Mononuclear cell (primary cell): ENCODE results near the gene RPL28. TPM values are rescaled to one million over a fixed set of nuclear protein-coding genes. Genes with fewer than 3 reads are reported as not detected.

Source experiments
- H3K27me3 ChIP-seq: 2 replicates; pipeline ENCODE4 v1.6.0; 2011; ENCODE audit warnings: low read length, control low read depth; ENCODE audit not compliant: insufficient read depth
- H3K4me1 ChIP-seq: 2 replicates; pipeline ENCODE4 v1.5.1; 2011; ENCODE audit warnings: mild to moderate bottlenecking, low read length, control low read depth; ENCODE audit not compliant: insufficient read depth
- H3K4me3 ChIP-seq: 2 replicates; pipeline ENCODE4 v1.5.1; 2011; ENCODE audit warnings: mild to moderate bottlenecking, low read length, moderate library complexity
- H3K9me3 ChIP-seq: 2 replicates; pipeline ENCODE4 v1.5.1; 2011; ENCODE audit warnings: low read depth, mild to moderate bottlenecking, control low read depth, low read length
- total RNA-seq: library from RNA; depleted of rRNA; stranded (reverse); fragments of >200 nt; gene quantifications from one replicate; pipeline ENCODE4 v1.2.3, GENCODE V29; 2012

The RPL28 gene
- total RNA-seq, 1 donor: 605 TPM

- H3K4me3 ChIP-seq: no peak within 1 kb of the TSS
- no peaks in the 10 kb centered on the region for H3K27me3 ChIP-seq
- H3K4me1 ChIP-seq: no peaks in the 10 kb centered on the region
- no peaks in the 10 kb centered on the region for H3K9me3 ChIP-seq
Observed at GRCh38 chr19:55362990-55363716, 22.6 kb upstream of the RPL28 start, which contains the start of gene GARIN5B. Gene GARIN5B, minus strand, starts transcription at chr19:55363260. Its CDS starts 194 bp downstream, at chr19:55363066.

- Histone ChIP-seq H3K4me1 (peaks cover 6% of the 10 kb centered on the region), H3K9me3 (no peaks in the 10 kb centered on the region), H3K4me3 (no peak overlapping the region), H3K27me3 (peaks cover 14% of the 10 kb centered on the region)
Observed at GRCh38 chr19:55365245-55365644, 20.5 kb upstream of the RPL28 start.

GRCh38 chr19:55365964-55366363 lies 19.8 kb upstream of the RPL28 start:
- Histone ChIP-seq H3K4me1 (peaks cover 6% of the 10 kb centered on the region), H3K27me3 (peaks cover 19% of the 10 kb centered on the region), H3K9me3 (no peaks in the 10 kb centered on the region), H3K4me3 (no peak overlapping the region)

GRCh38 chr19:55366790-55367189 lies 18.9 kb upstream of the RPL28 start:
- H3K9me3 ChIP-seq: no peaks in the 10 kb centered on the region
- H3K4me3 ChIP-seq: no peak overlapping the region
- peaks cover 6% of the 10 kb centered on the region for H3K4me1 ChIP-seq
- H3K27me3 ChIP-seq: peaks cover 23% of the 10 kb centered on the region

GRCh38 chr19:55368106-55368505 lies 17.6 kb upstream of the RPL28 start:
- Histone ChIP-seq H3K9me3 (no peaks in the 10 kb centered on the region), H3K4me3 (no peak overlapping the region), H3K4me1 (peaks cover 6% of the 10 kb centered on the region), H3K27me3 (peaks cover 33% of the 10 kb centered on the region)

GRCh38 chr19:55368701-55369563 lies 16.8 kb upstream of the RPL28 start:
- peaks cover 6% of the 10 kb centered on the region for H3K4me1 ChIP-seq

GRCh38 chr19:55369653-55370304 lies 16.0 kb upstream of the RPL28 start:
- H3K4me3 ChIP-seq: no peak overlapping the region
- peaks cover 33% of the 10 kb centered on the region for H3K27me3 ChIP-seq
- no peaks in the 10 kb centered on the region for H3K9me3 ChIP-seq
- peaks cover 6% of the 10 kb centered on the region for H3K4me1 ChIP-seq

More at GRCh38 chr19:55368701-55369563, 16.8 kb upstream of the RPL28 start:
- no peak overlapping the region for H3K4me3 ChIP-seq
- H3K27me3 ChIP-seq: peaks cover 33% of the 10 kb centered on the region
- no peaks in the 10 kb centered on the region for H3K9me3 ChIP-seq

GRCh38 chr19:55370305-55370988 lies 15.3 kb upstream of the RPL28 start, which contains the start of gene IL11:
Gene IL11, minus strand, starts transcription at chr19:55370463. Its CDS starts 153 bp downstream, at chr19:55370310.
- Histone ChIP-seq H3K9me3 (no peaks in the 10 kb centered on the region), H3K27me3 (peaks cover 36% of the 10 kb centered on the region), H3K4me1 (peaks cover 6% of the 10 kb centered on the region), H3K4me3 (no peak within 1 kb of the TSS)

DNA sequence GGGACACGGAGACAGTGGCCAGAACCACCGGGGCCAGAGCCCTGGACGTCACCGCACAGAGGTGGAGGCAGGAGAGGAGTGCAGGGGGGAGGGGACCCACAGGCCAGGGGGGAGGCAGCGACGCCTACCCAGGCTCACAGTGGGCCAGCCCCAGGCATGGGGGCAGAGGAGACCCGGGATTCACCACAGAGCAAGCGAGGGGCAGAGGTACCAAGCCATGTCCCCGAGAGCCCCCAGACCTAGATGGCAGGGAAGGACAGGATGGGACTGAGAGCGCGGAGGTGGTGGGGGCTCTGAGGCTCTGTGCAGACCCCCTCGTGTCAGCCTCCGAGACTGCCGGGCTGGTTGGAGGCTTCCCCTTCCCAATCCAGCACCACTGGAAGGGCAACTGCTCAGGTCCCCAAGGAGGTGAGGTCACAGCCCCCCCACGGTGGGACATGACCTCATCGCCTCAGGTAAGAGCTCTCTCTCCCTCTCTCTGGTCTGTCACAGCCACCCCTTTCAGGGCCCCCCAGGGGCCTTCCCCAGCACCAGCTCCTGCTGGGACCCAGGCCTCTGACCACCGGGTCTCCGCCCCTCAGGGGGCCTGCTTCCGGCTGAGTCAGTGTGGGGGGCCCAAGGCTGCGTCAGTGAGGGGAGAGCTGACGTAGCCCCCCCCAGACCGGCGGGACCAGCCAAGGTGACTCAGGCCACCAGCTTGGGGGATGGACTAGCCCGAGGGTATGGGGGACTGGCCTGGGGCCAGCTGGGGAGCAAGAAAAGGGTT lies 13.2 kb upstream of the RPL28 start:
- peaks cover 6% of the 10 kb centered on the region for H3K4me1 ChIP-seq
- no peak overlapping the region for H3K4me3 ChIP-seq
- H3K27me3 ChIP-seq: peaks cover 42% of the 10 kb centered on the region
- no peaks in the 10 kb centered on the region for H3K9me3 ChIP-seq

GRCh38 chr19:55373306-55373992 lies 12.3 kb upstream of the RPL28 start:
- Histone ChIP-seq H3K27me3 (peaks cover 41% of the 10 kb centered on the region), H3K4me3 (no peak overlapping the region), H3K4me1 (peaks cover 6% of the 10 kb centered on the region), H3K9me3 (no peaks in the 10 kb centered on the region)

- Histone ChIP-seq H3K4me3 (no peak overlapping the region), H3K9me3 (no peaks in the 10 kb centered on the region), H3K27me3 (peaks cover 34% of the 10 kb centered on the region), H3K4me1 (peaks cover 1% of the 10 kb centered on the region)
Observed at GRCh38 chr19:55373993-55374757, 11.6 kb upstream of the RPL28 start.

GRCh38 chr19:55376241-55376933 lies 9.3 kb upstream of the RPL28 start, which contains the start of gene TMEM190:
Gene TMEM190, plus strand, starts transcription at chr19:55376826. Its CDS starts 28 bp downstream, at chr19:55376854.
- Histone ChIP-seq H3K9me3 (no peaks in the 10 kb centered on the region), H3K4me1 (no peaks in the 10 kb centered on the region), H3K27me3 (peaks cover 21% of the 10 kb centered on the region), H3K4me3 (no peak within 1 kb of the TSS)
